HepG2 (cell line): ENCODE results near the gene ATOH8. TPM values are rescaled to one million over a fixed set of nuclear protein-coding genes. Genes with fewer than 3 reads are reported as not detected.

Experiments used
- ATAC-seq: fragments of 200-7000 bp; cut with Tn5 transposase; 3 replicates; pipeline ENCODE4 v1.9.1; 2020; ENCODE audit warnings: mild to moderate bottlenecking, moderate library complexity
- BruUV-seq: library from RNA; stranded (reverse); fragments of 400-500 nt; replicated peaks from 2 replicates; lab custom pipeline; 2021; lab: Mats Ljungman, UMichigan
- CTCF ChIA-PET: fragments of 300-600 bp; formaldehyde crosslinking; extraction: SDS; loops from one replicate; lab custom pipeline; 2021; ENCODE audit warnings: low total read pairs, inconsistent platforms, low intra/inter-chr PET ratio; lab: Yijun Ruan, JAX
- POLR2A ChIA-PET: fragments of 350-600 bp; sonication (Branson Sonifier 250); formaldehyde crosslinking; loops from one replicate; lab custom pipeline; 2020; ENCODE audit warnings: antibody characterized with exemption, inconsistent platforms; lab: Yijun Ruan, JAX
- DNase-seq: peaks from one replicate; pipeline ENCODE4 v3.0.0-alpha.2; 2015; ENCODE audit warnings: low spot score
- FAIRE-seq: peaks from 3 replicates; lab custom pipeline; 2011; peaks lifted over from hg19 to GRCh38; lab: Jason Lieb, UNC
- H2AFZ ChIP-seq: one replicate; pipeline ENCODE4 v1.6.1; 2011; ENCODE audit warnings: low read length, inconsistent platforms
- H3K27ac ChIP-seq: fragments of 300-600 bp; 3 replicates; pipeline ENCODE4 v1.8.0; 2011; ENCODE audit warnings: mixed run types, mild to moderate bottlenecking, mixed read lengths, low read length, inconsistent platforms; ENCODE audit not compliant: insufficient read depth; ENCODE audit errors: extremely low read length
- H3K27me3 ChIP-seq, 2 experiments: fragments of 200-600 bp in 1 of 2; 2 replicates in 1 of 2; 3 replicates in 1 of 2; pipeline versions ENCODE4 v1.6.0 to v1.8.0; 2011; ENCODE audit warnings: low read length in 2 of 2, mild to moderate bottlenecking in 2 of 2, moderate library complexity in 2 of 2, inconsistent platforms in 1 of 2; ENCODE audit not compliant: insufficient read depth in 2 of 2, control insufficient read depth in 1 of 2
- H3K36me3 ChIP-seq, 2 experiments: fragments of 200-600 bp in 1 of 2; replicated peaks in 1 of 2; 2 replicates in 1 of 2; 3 replicates in 1 of 2; pipeline versions ENCODE4 v1.5.1 to v1.8.0; 2011; ENCODE audit warnings: low read length in 2 of 2, inconsistent platforms in 1 of 2; ENCODE audit not compliant: insufficient read depth in 2 of 2, control insufficient read depth in 1 of 2
- H3K4me1 ChIP-seq: 2 replicates; pipeline ENCODE4 v1.5.1; 2012; ENCODE audit warnings: low read length, inconsistent platforms; ENCODE audit not compliant: insufficient read depth
- H3K4me2 ChIP-seq: 2 replicates; pipeline ENCODE4 v1.6.0; 2011; ENCODE audit warnings: low read depth, low read length, inconsistent platforms
- H3K4me3 ChIP-seq, 3 experiments: fragments of 200-600 bp in 1 of 3; sonication (generic), shearing (Covaris generic) in 1 of 3; replicated peaks in 1 of 3; 2 replicates each; pipeline ENCODE4 v1.5.1; 2011 to 2016; ENCODE audit warnings: low read length in 3 of 3, inconsistent platforms in 2 of 3, low read depth in 2 of 3, mild to moderate bottlenecking in 2 of 3, control low read depth in 1 of 3, mixed read lengths in 1 of 3; ENCODE audit not compliant: insufficient read depth in 1 of 3
- H3K79me2 ChIP-seq: one replicate; pipeline ENCODE4 v1.6.1; 2011; ENCODE audit warnings: low read length, inconsistent platforms; ENCODE audit not compliant: insufficient read depth
- H3K9ac ChIP-seq: 2 replicates; pipeline ENCODE4 v1.6.0; 2011; ENCODE audit warnings: mild to moderate bottlenecking, low read depth, low read length, inconsistent platforms; ENCODE audit not compliant: insufficient read depth
- H3K9me3 ChIP-seq: 2 replicates; pipeline ENCODE4 v1.5.1; 2012; ENCODE audit warnings: mild to moderate bottlenecking, low read length
- H4K20me1 ChIP-seq: 2 replicates; pipeline ENCODE4 v1.6.0; 2011; ENCODE audit warnings: inconsistent platforms, mild to moderate bottlenecking, low read length, moderate library complexity; ENCODE audit not compliant: insufficient read depth
- CENPX ChIP-seq: sonication (generic); formaldehyde crosslinking; IDR thresholded peaks from 2 replicates; pipeline ENCODE4 v1.9.0; 2021; ENCODE audit warnings: mild to moderate bottlenecking, missing genetic modification reagents, moderate library complexity
- FIP1L1 ChIP-seq: fragments of 200-400 bp; formaldehyde crosslinking; IDR thresholded peaks from 2 replicates; pipeline ENCODE4 v1.6.1; 2018; ENCODE audit warnings: low read depth, mild to moderate bottlenecking, low read length, moderate library complexity, borderline replicate concordance; ENCODE audit not compliant: insufficient read depth
- GPN1 ChIP-seq: sonication (generic); formaldehyde crosslinking; IDR thresholded peaks from 2 replicates; pipeline ENCODE4 v1.5.1; 2020; ENCODE audit warnings: missing genetic modification reagents, borderline replicate concordance
- HMG20A ChIP-seq: IDR thresholded peaks from 2 replicates; pipeline ENCODE4 v1.6.1; 2016; ENCODE audit warnings: borderline replicate concordance
- HNRNPL ChIP-seq: fragments of 200-400 bp; formaldehyde crosslinking; IDR thresholded peaks from 2 replicates; pipeline ENCODE4 v1.6.1; 2017; ENCODE audit warnings: mild to moderate bottlenecking, low read depth, low read length
- NFE2L2 ChIP-seq: fragments of 150-350 bp; IDR thresholded peaks from 2 replicates; pipeline ENCODE4 v1.6.1; 2014; ENCODE audit warnings: low read length
- NFIB ChIP-seq: sonication (generic); formaldehyde crosslinking; IDR thresholded peaks from 2 replicates; pipeline ENCODE4 v1.9.0; 2021; ENCODE audit warnings: missing genetic modification reagents, mild to moderate bottlenecking, borderline replicate concordance
- PITX1 ChIP-seq: sonication (generic); formaldehyde crosslinking; IDR thresholded peaks from 2 replicates; pipeline ENCODE4 v1.5.1; 2020; ENCODE audit warnings: mild to moderate bottlenecking, missing genetic modification reagents
- RFXAP ChIP-seq: sonication (generic); formaldehyde crosslinking; IDR thresholded peaks from 2 replicates; pipeline ENCODE4 v1.4.0; 2020; ENCODE audit warnings: missing genetic modification reagents, borderline replicate concordance
- SYNCRIP ChIP-seq: fragments of 200-400 bp; formaldehyde crosslinking; IDR thresholded peaks from 2 replicates; pipeline ENCODE4 v1.6.1; 2018; ENCODE audit warnings: mild to moderate bottlenecking, low read depth, low read length; ENCODE audit not compliant: insufficient read depth
- ZNF253 ChIP-seq: sonication (generic); formaldehyde crosslinking; IDR thresholded peaks from 2 replicates; pipeline ENCODE4 v1.8.0; 2022; ENCODE audit warnings: mild to moderate bottlenecking, missing genetic modification reagents, borderline replicate concordance
- ZNF367 ChIP-seq: sonication (generic); formaldehyde crosslinking; IDR thresholded peaks from 2 replicates; pipeline ENCODE4 v1.4.0; 2020; ENCODE audit warnings: missing genetic modification reagents, borderline replicate concordance
- ZNF75D ChIP-seq: sonication (generic); formaldehyde crosslinking; IDR thresholded peaks from 2 replicates; pipeline ENCODE4 v1.8.1; 2023; ENCODE audit warnings: missing genetic modification reagents, mild to moderate bottlenecking, borderline replicate concordance
- WGBS: methylation state at CpG from one replicate; pipeline ENCODE4 v1.1.6; 2017; ENCODE audit warnings: low lambda C conversion rate; 5-methylcytosine and 5-hydroxymethylcytosine counted together
- in situ Hi-C: cut with HindIII; loops from 2 replicates; pipeline ENCODE4 v1.10.0; 2017; ENCODE audit warnings: low pct_unique_long_range_greater_than_20kb; ENCODE audit not compliant: extremely low pct_ligation_motif_present
- intact Hi-C: fragments of 100-400 bp; cut with micrococcal nuclease; formaldehyde crosslinking; loops from one replicate; pipeline ENCODE4 v1.10.0; 2022; ENCODE audit not compliant: unreplicated experiment
- polyA plus RNA-seq, 8 experiments: library from polyadenylated mRNA; depleted of rRNA in 3 of 8; stranded (reverse) in 7 of 8; unstranded in 1 of 8; fragments of >200 nt; fragmentation: Illumina TruSeq in 4 of 8; extraction: Trizol in 4 of 8; gene quantifications; 2 replicates each; pipeline versions ENCODE4 v1.2.1 to v1.2.3, GENCODE V29; 2011 to 2016; ENCODE audit warnings: low read depth in 4 of 8, missing spikeins in 1 of 8, mixed read lengths in 1 of 8; ENCODE audit not compliant: insufficient read depth in 1 of 8
- total RNA-seq, 5 experiments: library from RNA; depleted of rRNA; stranded (reverse); fragments of >200 nt; fragmentation: Illumina TruSeq; extraction: Trizol; gene quantifications; 2 replicates each; pipeline ENCODE4 v1.2.3, GENCODE V29; 2016; ENCODE audit warnings: low read depth in 1 of 5
- TF ChIP-seq, protein P1 (sequence below): sonication (generic); formaldehyde crosslinking; conservative IDR thresholded peaks from 2 replicates; pipeline ENCODE4 v1.4.0; 2020; ENCODE audit warnings: missing genetic modification reagents
- TF ChIP-seq, protein P2 (sequence below): sonication (generic); formaldehyde crosslinking; IDR thresholded peaks from 2 replicates; pipeline ENCODE4 v1.5.1; 2020; ENCODE audit warnings: mild to moderate bottlenecking, moderate library complexity, missing genetic modification reagents
- TF ChIP-seq, protein P3 (sequence below): sonication (generic); formaldehyde crosslinking; IDR thresholded peaks from 2 replicates; pipeline ENCODE4 v1.8.1; 2022; ENCODE audit warnings: low read depth, mild to moderate bottlenecking, missing genetic modification reagents

The ATOH8 gene
- total and polyA plus RNA-seq, 2 of the 13 experiments (the other 11 are each of a cell fraction or from before 2014, with no cell fraction given): 0.13 to 0.61 TPM

DNA sequence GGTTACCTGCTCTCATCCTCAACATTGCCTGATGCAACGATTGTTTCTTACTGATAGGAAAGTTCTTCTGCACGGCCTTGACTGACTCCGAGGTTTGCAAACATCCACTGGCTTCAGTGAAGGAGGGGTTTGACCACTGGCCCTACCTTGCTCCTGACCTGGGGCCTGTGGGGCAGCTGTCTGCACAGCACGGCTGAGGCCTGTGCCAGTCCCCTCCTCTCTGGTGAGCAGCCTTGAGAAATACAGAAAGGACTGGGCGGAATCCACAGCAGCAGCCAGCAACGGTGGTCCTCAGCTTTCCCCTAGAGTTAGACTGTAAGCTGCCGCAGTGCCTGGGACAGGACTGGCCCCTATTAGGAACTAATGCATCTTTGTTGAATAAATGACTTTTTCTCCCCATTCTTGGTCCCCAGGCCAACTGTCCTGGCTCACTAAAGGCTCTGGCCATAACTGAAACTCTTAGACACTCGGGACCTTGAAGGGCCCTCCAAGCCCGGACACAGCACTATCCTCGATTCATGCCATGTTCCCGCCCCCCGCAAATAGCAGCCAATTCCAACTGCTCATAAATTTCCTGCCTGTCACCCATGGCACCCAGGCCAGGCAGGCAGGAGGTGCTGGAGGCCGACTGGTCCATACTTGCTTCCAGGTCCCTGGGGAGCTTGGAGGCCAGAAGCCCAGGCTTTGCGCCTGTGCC lies 26.7 kb downstream of the ATOH8 start:
- H3K9ac ChIP-seq: no peak overlapping the region
- H3K79me2 ChIP-seq: no peaks in the 10 kb centered on the region
- no peaks in the 10 kb centered on the region for H3K9me3 ChIP-seq
- in situ Hi-C loops (no loop called here), intact Hi-C loops (no loop called here)
- DNase-seq (no peak), FAIRE-seq (no peak), ATAC-seq (peak; percentile 21; the same call in 1 of the 3 replicates)
- ChIA-PET POLR2A (interaction anchor here (0.6 kb wide), 1 partner anchor 1498 kb away, joined by 3 read pairs; no protein-coding TSS in a partner anchor), CTCF (no interaction called here)
- BruUV-seq: no TSS peak
- no peaks in the 10 kb centered on the region for H4K20me1 ChIP-seq
- H3K4me1 ChIP-seq: peaks cover 17% of the 10 kb centered on the region
- WGBS: 79% methylated on average over 11 of the region's 14 CpGs
- no peak overlapping the region for H3K4me2 ChIP-seq
- H3K27me3 ChIP-seq: no peaks in the 10 kb centered on the region
- H2AFZ ChIP-seq: no peak overlapping the region
- H3K36me3 ChIP-seq: no peaks in the 10 kb centered on the region
- no peak overlapping the region for H3K27ac ChIP-seq
- no peak overlapping the region for H3K4me3 ChIP-seq
- no peak for TF ChIP-seq RFXAP (CRISPR knock-in tag)
- no peak for TF ChIP-seq PITX1
- no peak for TF ChIP-seq GPN1 (CRISPR knock-in tag)
- TF ChIP-seq, protein P1, sequence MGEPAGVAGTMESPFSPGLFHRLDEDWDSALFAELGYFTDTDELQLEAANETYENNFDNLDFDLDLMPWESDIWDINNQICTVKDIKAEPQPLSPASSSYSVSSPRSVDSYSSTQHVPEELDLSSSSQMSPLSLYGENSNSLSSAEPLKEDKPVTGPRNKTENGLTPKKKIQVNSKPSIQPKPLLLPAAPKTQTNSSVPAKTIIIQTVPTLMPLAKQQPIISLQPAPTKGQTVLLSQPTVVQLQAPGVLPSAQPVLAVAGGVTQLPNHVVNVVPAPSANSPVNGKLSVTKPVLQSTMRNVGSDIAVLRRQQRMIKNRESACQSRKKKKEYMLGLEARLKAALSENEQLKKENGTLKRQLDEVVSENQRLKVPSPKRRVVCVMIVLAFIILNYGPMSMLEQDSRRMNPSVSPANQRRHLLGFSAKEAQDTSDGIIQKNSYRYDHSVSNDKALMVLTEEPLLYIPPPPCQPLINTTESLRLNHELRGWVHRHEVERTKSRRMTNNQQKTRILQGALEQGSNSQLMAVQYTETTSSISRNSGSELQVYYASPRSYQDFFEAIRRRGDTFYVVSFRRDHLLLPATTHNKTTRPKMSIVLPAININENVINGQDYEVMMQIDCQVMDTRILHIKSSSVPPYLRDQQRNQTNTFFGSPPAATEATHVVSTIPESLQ (CRISPR knock-in tag): no peak
- TF ChIP-seq CENPX (CRISPR knock-in tag): no peak
- TF ChIP-seq NFIB: no peak
- no peak for TF ChIP-seq ZNF367 (CRISPR knock-in tag)
- TF ChIP-seq FIP1L1: no peak
- TF ChIP-seq, protein P2, sequence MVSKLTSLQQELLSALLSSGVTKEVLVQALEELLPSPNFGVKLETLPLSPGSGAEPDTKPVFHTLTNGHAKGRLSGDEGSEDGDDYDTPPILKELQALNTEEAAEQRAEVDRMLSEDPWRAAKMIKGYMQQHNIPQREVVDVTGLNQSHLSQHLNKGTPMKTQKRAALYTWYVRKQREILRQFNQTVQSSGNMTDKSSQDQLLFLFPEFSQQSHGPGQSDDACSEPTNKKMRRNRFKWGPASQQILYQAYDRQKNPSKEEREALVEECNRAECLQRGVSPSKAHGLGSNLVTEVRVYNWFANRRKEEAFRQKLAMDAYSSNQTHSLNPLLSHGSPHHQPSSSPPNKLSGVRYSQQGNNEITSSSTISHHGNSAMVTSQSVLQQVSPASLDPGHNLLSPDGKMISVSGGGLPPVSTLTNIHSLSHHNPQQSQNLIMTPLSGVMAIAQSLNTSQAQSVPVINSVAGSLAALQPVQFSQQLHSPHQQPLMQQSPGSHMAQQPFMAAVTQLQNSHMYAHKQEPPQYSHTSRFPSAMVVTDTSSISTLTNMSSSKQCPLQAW (CRISPR knock-in tag): no peak
- no peak for TF ChIP-seq HNRNPL
- no peak for TF ChIP-seq NFE2L2
- no peak for TF ChIP-seq SYNCRIP
- no peak for TF ChIP-seq ZNF75D (CRISPR knock-in tag)
- TF ChIP-seq ZNF253 (CRISPR knock-in tag): no peak
- TF ChIP-seq, protein P3, sequence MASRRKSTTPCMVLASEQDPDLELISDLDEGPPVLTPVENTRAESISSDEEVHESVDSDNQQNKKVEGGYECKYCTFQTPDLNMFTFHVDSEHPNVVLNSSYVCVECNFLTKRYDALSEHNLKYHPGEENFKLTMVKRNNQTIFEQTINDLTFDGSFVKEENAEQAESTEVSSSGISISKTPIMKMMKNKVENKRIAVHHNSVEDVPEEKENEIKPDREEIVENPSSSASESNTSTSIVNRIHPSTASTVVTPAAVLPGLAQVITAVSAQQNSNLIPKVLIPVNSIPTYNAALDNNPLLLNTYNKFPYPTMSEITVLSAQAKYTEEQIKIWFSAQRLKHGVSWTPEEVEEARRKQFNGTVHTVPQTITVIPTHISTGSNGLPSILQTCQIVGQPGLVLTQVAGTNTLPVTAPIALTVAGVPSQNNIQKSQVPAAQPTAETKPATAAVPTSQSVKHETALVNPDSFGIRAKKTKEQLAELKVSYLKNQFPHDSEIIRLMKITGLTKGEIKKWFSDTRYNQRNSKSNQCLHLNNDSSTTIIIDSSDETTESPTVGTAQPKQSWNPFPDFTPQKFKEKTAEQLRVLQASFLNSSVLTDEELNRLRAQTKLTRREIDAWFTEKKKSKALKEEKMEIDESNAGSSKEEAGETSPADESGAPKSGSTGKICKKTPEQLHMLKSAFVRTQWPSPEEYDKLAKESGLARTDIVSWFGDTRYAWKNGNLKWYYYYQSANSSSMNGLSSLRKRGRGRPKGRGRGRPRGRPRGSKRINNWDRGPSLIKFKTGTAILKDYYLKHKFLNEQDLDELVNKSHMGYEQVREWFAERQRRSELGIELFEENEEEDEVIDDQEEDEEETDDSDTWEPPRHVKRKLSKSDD: no peak
- no peak for TF ChIP-seq HMG20A
